H1 (cell line): ENCODE results near the gene VSIR. TPM values are rescaled to one million over a fixed set of nuclear protein-coding genes. Genes with fewer than 3 reads are reported as not detected.

ENCODE experiments used
- CTCF ChIA-PET: fragments of 300-600 bp; sonication (Branson Sonifier 250); formaldehyde crosslinking; loops from one replicate; lab custom pipeline; 2021; ENCODE audit not compliant: partially characterized antibody; lab: Charles Lee
- POLR2A ChIA-PET: fragments of 300-600 bp; sonication (Branson Sonifier 250); formaldehyde crosslinking; loops from one replicate; lab custom pipeline; 2021; ENCODE audit warnings: inconsistent platforms; ENCODE audit not compliant: partially characterized antibody; lab: Charles Lee
- DNase-seq, 2 experiments: peaks; one replicate each; pipeline versions ENCODE4 v3.0.0 to v3.0.0-alpha.2; 2010 to 2022; ENCODE audit warnings: low spot score in 2 of 2, low read depth in 1 of 2, mixed read lengths in 1 of 2
- FAIRE-seq: peaks from 2 replicates; lab custom pipeline; 2011; peaks lifted over from hg19 to GRCh38; lab: Jason Lieb, UNC
- H2AFZ ChIP-seq: 2 replicates; pipeline ENCODE4 v1.8.1; 2012; ENCODE audit warnings: low read length, inconsistent platforms
- H2AK5ac ChIP-seq: 2 replicates; pipeline ENCODE4 v1.6.1; 2013; ENCODE audit warnings: low read depth, low read length
- H2BK120ac ChIP-seq: replicated peaks from 2 replicates; pipeline ENCODE3; 2013; ENCODE audit warnings: low read depth, low read length, inconsistent platforms
- H2BK12ac ChIP-seq: 2 replicates; pipeline ENCODE4 v1.6.1; 2013; ENCODE audit warnings: low read depth, low read length
- H2BK15ac ChIP-seq: 2 replicates; pipeline ENCODE4 v1.6.1; 2013; ENCODE audit warnings: low read length
- H2BK20ac ChIP-seq: 2 replicates; pipeline ENCODE4 v1.6.1; 2013; ENCODE audit warnings: low read length
- H2BK5ac ChIP-seq: 2 replicates; pipeline ENCODE4 v1.6.1; 2013; ENCODE audit warnings: low read depth, low read length
- H3K14ac ChIP-seq: 2 replicates; pipeline ENCODE4 v1.6.1; 2013; ENCODE audit warnings: inconsistent platforms; ENCODE audit not compliant: insufficient read length
- H3K18ac ChIP-seq: 2 replicates; pipeline ENCODE4 v1.6.1; 2013; ENCODE audit warnings: low read length; ENCODE audit errors: extremely low read depth
- H3K23ac ChIP-seq: 2 replicates; pipeline ENCODE4 v1.6.1; 2013; ENCODE audit warnings: inconsistent platforms; ENCODE audit not compliant: insufficient read length
- H3K23me2 ChIP-seq: 2 replicates; pipeline ENCODE4 v1.6.1; 2013; ENCODE audit warnings: low read depth, low read length
- H3K27ac ChIP-seq: 2 replicates; pipeline ENCODE4 v1.6.1; 2011; ENCODE audit warnings: low read depth, low read length, inconsistent platforms
- H3K27me3 ChIP-seq, 4 experiments: replicated peaks in 1 of 4; 1 replicate in 1 of 4; 2 replicates in 3 of 4; pipeline versions ENCODE4 v1.6.1 to v1.8.1; 2011 to 2013; ENCODE audit warnings: low read length in 3 of 4, mild to moderate bottlenecking in 3 of 4, inconsistent platforms in 2 of 4, mixed read lengths in 2 of 4, moderate library complexity in 1 of 4; ENCODE audit not compliant: control insufficient read depth in 3 of 4, insufficient read depth in 3 of 4; ENCODE audit errors: extremely low read depth in 1 of 4
- H3K36me3 ChIP-seq, 4 experiments: 2 replicates each; pipeline versions ENCODE4 v1.6.1 to v1.8.1; 2011 to 2013; ENCODE audit warnings: mild to moderate bottlenecking in 4 of 4, low read length in 3 of 4, moderate library complexity in 2 of 4, control low read depth in 1 of 4, inconsistent platforms in 1 of 4; ENCODE audit not compliant: insufficient read depth in 4 of 4, control insufficient read depth in 2 of 4
- H3K4ac ChIP-seq: replicated peaks from 2 replicates; pipeline ENCODE3; 2013; ENCODE audit warnings: low read length, low read depth, mixed read lengths, inconsistent platforms; ENCODE audit not compliant: insufficient read length
- H3K4me1 ChIP-seq, 4 experiments: replicated peaks in 1 of 4; 1 replicate in 1 of 4; 2 replicates in 3 of 4; pipeline versions ENCODE4 v1.6.1 to v1.8.1; 2011 to 2013; ENCODE audit warnings: low read length in 3 of 4, inconsistent platforms in 2 of 4, mixed read lengths in 1 of 4; ENCODE audit not compliant: insufficient read depth in 4 of 4, control insufficient read depth in 3 of 4
- H3K4me2 ChIP-seq, 2 experiments: 2 replicates each; pipeline versions ENCODE4 v1.6.1 to v1.8.1; 2011 to 2013; ENCODE audit warnings: low read depth in 2 of 2, low read length in 2 of 2, control low read depth in 1 of 2, inconsistent platforms in 1 of 2, mild to moderate bottlenecking in 1 of 2; ENCODE audit not compliant: insufficient read depth in 1 of 2
- H3K4me3 ChIP-seq, 4 experiments: fragments of 200-600, 300-600 bp in 1 of 4; sonication (generic), shearing (Covaris generic), sonication (Bioruptor Twin) in 1 of 4; 2 replicates each; pipeline versions ENCODE4 v1.5.1 to v1.8.1; 2011 to 2016; ENCODE audit warnings: low read length in 4 of 4, low read depth in 3 of 4, control low read depth in 2 of 4, inconsistent platforms in 2 of 4, mild to moderate bottlenecking in 2 of 4, mixed read lengths in 1 of 4, moderate library complexity in 1 of 4; ENCODE audit not compliant: insufficient read depth in 2 of 4; ENCODE audit errors: extremely low read depth in 1 of 4
- H3K56ac ChIP-seq: replicated peaks from 2 replicates; pipeline ENCODE3; 2013; ENCODE audit warnings: low read depth, mild to moderate bottlenecking, mixed read lengths, low read length, inconsistent platforms; ENCODE audit not compliant: insufficient read length
- H3K79me1 ChIP-seq: 2 replicates; pipeline ENCODE4 v1.6.1; 2013; ENCODE audit warnings: low read depth, low read length, control low read depth
- H3K79me2 ChIP-seq, 2 experiments: 2 replicates each; pipeline versions ENCODE4 v1.6.1 to v1.8.1; 2012 to 2013; ENCODE audit warnings: low read length in 2 of 2, mild to moderate bottlenecking in 2 of 2, inconsistent platforms in 1 of 2; ENCODE audit not compliant: insufficient read depth in 2 of 2, control insufficient read depth in 1 of 2
- H3K9ac ChIP-seq, 4 experiments: replicated peaks in 1 of 4; 1 replicate in 1 of 4; 2 replicates in 3 of 4; pipeline versions ENCODE4 v1.6.1 to v1.8.1; 2011 to 2013; ENCODE audit warnings: low read depth in 3 of 4, low read length in 3 of 4, control low read depth in 2 of 4, mild to moderate bottlenecking in 2 of 4, moderate library complexity in 2 of 4, inconsistent platforms in 1 of 4; ENCODE audit errors: extremely low read depth in 1 of 4
- H3K9me3 ChIP-seq, 2 experiments: 2 replicates each; pipeline versions ENCODE4 v1.6.1 to v1.8.1; 2012 to 2013; ENCODE audit warnings: mild to moderate bottlenecking in 2 of 2, moderate library complexity in 2 of 2, control low read depth in 1 of 2, inconsistent platforms in 1 of 2, low read depth in 1 of 2, low read length in 1 of 2, mixed read lengths in 1 of 2; ENCODE audit not compliant: insufficient read depth in 2 of 2
- H4K20me1 ChIP-seq, 2 experiments: replicated peaks in 1 of 2; 2 replicates each; pipeline versions ENCODE3 to v1.8.1; 2011 to 2013; ENCODE audit warnings: inconsistent platforms in 2 of 2, low read length in 2 of 2, mild to moderate bottlenecking in 1 of 2; ENCODE audit not compliant: insufficient read depth in 2 of 2, control insufficient read depth in 1 of 2
- H4K5ac ChIP-seq: 2 replicates; pipeline ENCODE4 v1.6.1; 2013; ENCODE audit warnings: low read length, low read depth, mixed read lengths, inconsistent platforms; ENCODE audit not compliant: insufficient read length
- H4K8ac ChIP-seq: 2 replicates; pipeline ENCODE4 v1.8.0; 2013; ENCODE audit warnings: mild to moderate bottlenecking, moderate library complexity, low read length, inconsistent platforms; ENCODE audit not compliant: insufficient read depth; ENCODE audit errors: extremely low read depth
- H4K91ac ChIP-seq: replicated peaks from 2 replicates; pipeline ENCODE3; 2013; ENCODE audit warnings: low read length, mixed read lengths, inconsistent platforms; ENCODE audit not compliant: insufficient read length
- GTF2F1 ChIP-seq: IDR thresholded peaks from 2 replicates; pipeline ENCODE4 v1.6.1; 2012; ENCODE audit warnings: low read depth, low read length, improper control_type of control experiment, borderline replicate concordance
- KDM1A ChIP-seq: fragments of 200-600, 300-600 bp; sonication (generic); IDR thresholded peaks from 2 replicates; pipeline ENCODE4 v1.7.1; 2016; ENCODE audit warnings: mild to moderate bottlenecking, low read length, borderline replicate concordance
- KDM5A ChIP-seq: fragments of 200-600 bp; IDR thresholded peaks from 2 replicates; pipeline ENCODE4 v1.7.1; 2012; ENCODE audit warnings: mild to moderate bottlenecking, low read length, inconsistent platforms, mixed read lengths
- RNF2 ChIP-seq: fragments of 200-900, 300-1000 bp; sonication (generic); IDR thresholded peaks from 2 replicates; pipeline ENCODE4 v1.7.1; 2016; ENCODE audit warnings: borderline replicate concordance, low read depth, mild to moderate bottlenecking, antibody characterized with exemption, low read length; ENCODE audit not compliant: poor library complexity, severe bottlenecking; ENCODE audit errors: missing control alignments
- SP1 ChIP-seq: IDR thresholded peaks from 2 replicates; pipeline ENCODE4 v1.6.1; 2011; ENCODE audit warnings: low read depth, low read length
- WGBS, 2 experiments: shearing (Covaris generic) in 1 of 2; methylation state at CpG; one replicate each; pipeline versions ENCODE4 v1.1.6 to v1.1.7; 2013 to 2015; ENCODE audit warnings: low lambda C conversion rate in 2 of 2, mixed read lengths in 2 of 2, inconsistent platforms in 1 of 2, low coverage in 1 of 2, missing lambda C conversion rate in 1 of 2; ENCODE audit not compliant: insufficient replicate concordance in 2 of 2, insufficient coverage in 1 of 2, insufficient read length in 1 of 2; ENCODE audit errors: extremely low coverage in 1 of 2, missing lambda C conversion rate in 1 of 2; 5-methylcytosine and 5-hydroxymethylcytosine counted together
- polyA plus RNA-seq, 7 experiments: library from polyadenylated mRNA; depleted of rRNA in 3 of 7; stranded (reverse) in 5 of 7; unstranded in 2 of 7; fragments of >200 nt in 5 of 7; fragments of 200-250 nt in 2 of 7; gene quantifications; 1 replicate in 5 of 7; 2 replicates in 1 of 7; 4 replicates in 1 of 7; pipeline versions ENCODE4 v1.2.1 to v1.2.3, GENCODE V29; 2011 to 2013; ENCODE audit warnings: missing spikeins in 2 of 7, mixed read lengths in 2 of 7
- total RNA-seq: library from RNA; stranded (reverse); fragmentation: NEBNext Ultra II Directional; extraction: Animal tissue kit (Norgen Biotek cat#: 25700); gene quantifications from 2 replicates; pipeline ENCODE4 v1.2.1, GENCODE V29; 2021
- TF ChIP-seq, protein P1 (sequence below): IDR thresholded peaks from 2 replicates; pipeline ENCODE4 v1.6.1; 2012; ENCODE audit warnings: inconsistent platforms

VSIR gene
- total and polyA plus RNA-seq, 2 of the 8 experiments (the other 6 are each of a cell fraction or from before 2014, with no cell fraction given), result 0.33 TPM; not detected in 1

DNA sequence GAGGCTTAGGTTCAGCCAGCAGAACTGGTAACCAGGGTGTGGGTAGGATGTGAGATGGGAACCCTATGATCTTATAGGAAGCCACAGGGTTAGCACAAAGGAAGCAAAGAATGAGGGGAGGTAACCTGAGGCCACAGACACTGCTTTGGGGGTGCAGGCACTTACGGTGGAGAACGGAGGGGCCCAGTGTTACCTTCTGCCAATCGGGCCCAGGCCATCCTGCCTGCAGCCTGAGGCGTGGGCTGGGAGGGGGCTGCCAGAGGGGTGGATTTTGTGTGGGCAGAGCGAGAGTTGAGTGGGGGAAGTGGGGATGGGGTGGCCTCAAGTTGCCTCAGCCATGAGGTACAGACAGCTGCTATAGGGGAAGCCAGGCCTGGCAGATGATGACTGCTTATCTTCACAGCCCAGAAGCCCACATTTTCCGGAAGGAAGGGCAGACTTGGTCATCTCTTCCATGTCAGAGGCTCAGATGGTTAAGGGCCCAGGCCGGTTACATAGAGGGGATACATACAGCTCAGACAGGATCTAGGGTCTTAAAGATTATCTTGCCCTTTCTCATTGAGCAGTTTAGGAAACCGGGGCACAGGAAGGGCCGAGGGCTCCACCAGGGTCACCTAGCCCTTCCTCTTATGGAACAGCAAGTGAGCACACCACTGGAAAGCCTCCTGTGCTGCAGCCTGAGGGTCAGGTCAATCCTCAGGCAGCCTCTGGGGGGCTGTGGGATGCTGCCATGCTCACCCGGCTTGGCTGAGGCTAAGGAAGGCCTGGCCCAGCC lies 24.4 kb upstream of the VSIR start:
- no peak overlapping the region for H2AK5ac ChIP-seq
- no peak overlapping the region for H4K5ac ChIP-seq
- no peak for FAIRE-seq
- no peaks in the 10 kb centered on the region for H3K23me2 ChIP-seq
- H3K4ac ChIP-seq, result no peak overlapping the region
- no peaks in the 10 kb centered on the region for H3K36me3 ChIP-seq
- no peak overlapping the region for H3K27ac ChIP-seq
- no peak overlapping the region for H2BK20ac ChIP-seq
- no peak overlapping the region for H2BK12ac ChIP-seq
- POLR2A ChIA-PET, result no interaction called here
- no peak overlapping the region for H4K8ac ChIP-seq
- H4K91ac ChIP-seq, result no peak overlapping the region
- 88% methylated on average over 10 of the region's 10 CpGs; no CpG with 5 or more reads in 1 of the 2 experiments for WGBS, 2 experiments
- H3K4me2 ChIP-seq, result no peak overlapping the region
- no peak overlapping the region for H2AFZ ChIP-seq
- no peak overlapping the region for H3K14ac ChIP-seq
- H3K18ac ChIP-seq, result no peak overlapping the region
- H3K4me1 ChIP-seq, result no peaks in the 10 kb centered on the region
- H3K56ac ChIP-seq, result no peak overlapping the region
- no peaks in the 10 kb centered on the region for H3K9me3 ChIP-seq
- H2BK5ac ChIP-seq, result no peak overlapping the region
- no peak for DNase-seq
- peaks cover 0 to 2% of the 10 kb centered on the region in 2 experiments for H4K20me1 ChIP-seq
- no peaks in the 10 kb centered on the region for H3K79me1 ChIP-seq
- no peak overlapping the region for H3K23ac ChIP-seq
- no peak for TF ChIP-seq RNF2
- TF ChIP-seq KDM5A, result no peak
- no peak for TF ChIP-seq KDM1A
- TF ChIP-seq, protein P1, sequence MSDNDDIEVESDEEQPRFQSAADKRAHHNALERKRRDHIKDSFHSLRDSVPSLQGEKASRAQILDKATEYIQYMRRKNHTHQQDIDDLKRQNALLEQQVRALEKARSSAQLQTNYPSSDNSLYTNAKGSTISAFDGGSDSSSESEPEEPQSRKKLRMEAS, result no peak
- TF ChIP-seq SP1, result no peak
- TF ChIP-seq GTF2F1, result no peak
- CTCF ChIA-PET, result interaction anchor here (0.7 to 1.4 kb wide), 3 partner anchors 13 to 460 kb away, joined by 3 read pairs; no protein-coding TSS in a partner anchor
- H3K79me2 ChIP-seq, result no peaks in the 10 kb centered on the region
- peaks cover 0 to 5% (median 0%) of the 10 kb centered on the region in 4 experiments; a peak in 1 of 7 replicates for H3K27me3 ChIP-seq
- H2BK120ac ChIP-seq, result no peak overlapping the region
- H3K9ac ChIP-seq, result no peak overlapping the region
- H2BK15ac ChIP-seq, result no peak overlapping the region
- no peak overlapping the region for H3K4me3 ChIP-seq
